GM21737 (cell line): ENCODE measurements around the gene GSDME.

Experiments used
- ATAC-seq: cut with Tn5 transposase; IDR thresholded peaks from one replicate; pipeline ENCODE4 v1.9.1; 2021; ENCODE audit warnings: mild to moderate bottlenecking, moderate library complexity; ENCODE audit not compliant: unreplicated experiment

GSDME gene

DNA sequence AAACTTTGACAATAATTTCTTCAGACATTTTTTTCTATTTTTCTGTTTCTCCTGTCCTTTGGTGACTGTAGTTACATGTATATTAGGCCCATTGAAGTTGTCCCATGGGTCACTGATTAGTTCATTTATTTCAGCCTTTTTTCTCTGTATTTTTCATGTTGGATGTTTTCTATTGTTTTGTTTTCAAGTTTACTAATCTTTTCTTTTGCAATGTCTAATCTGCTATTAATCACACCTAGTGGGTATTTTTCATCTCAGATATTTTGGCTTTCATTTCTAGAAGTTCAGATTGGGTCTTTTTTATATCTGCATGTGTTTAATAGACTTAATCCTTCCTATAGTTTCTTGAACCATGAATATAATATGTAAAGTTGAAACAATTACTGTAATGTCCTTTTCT lies 99.3 kb downstream of the GSDME start:
- no peak for ATAC-seq

DNA sequence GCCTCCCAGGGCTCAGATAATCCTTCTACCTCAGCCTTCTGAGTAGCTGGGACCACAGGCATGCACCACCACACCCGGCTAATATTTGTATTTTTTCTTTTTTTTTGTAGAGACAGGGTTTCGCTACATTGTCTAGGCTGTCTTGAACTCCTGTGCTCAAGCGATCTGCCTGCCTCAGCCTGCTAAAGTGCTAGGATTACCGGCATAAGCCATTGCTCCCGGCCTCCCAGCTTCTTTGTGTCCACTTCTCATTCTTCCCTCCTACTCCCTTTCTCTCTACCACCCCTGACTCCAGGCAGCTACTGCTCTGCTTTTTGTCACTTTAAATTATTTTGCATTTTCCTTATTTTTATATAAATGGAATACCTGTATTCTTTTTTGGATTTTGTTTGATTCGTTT lies 100.7 kb downstream of the GSDME start:
- ATAC-seq: no peak

DNA sequence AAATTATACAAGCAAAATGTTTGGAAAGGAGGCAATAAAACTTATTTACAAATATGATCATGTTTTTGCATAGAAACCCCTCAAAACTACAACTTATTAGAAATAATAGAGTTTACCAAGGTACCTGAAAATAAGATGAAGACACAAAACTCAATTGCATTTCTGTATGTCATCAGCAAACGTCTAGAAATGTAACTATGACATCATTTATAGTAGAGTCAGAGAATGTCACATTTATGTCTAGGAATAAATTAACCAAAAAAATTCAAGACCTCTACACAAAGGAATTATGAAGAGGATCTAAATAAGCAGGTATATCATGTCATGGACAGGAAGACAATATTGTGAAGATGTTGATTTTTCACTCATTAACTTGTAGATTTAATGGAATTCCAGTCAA lies 103.0 kb downstream of the GSDME start:
- ATAC-seq: no peak

DNA sequence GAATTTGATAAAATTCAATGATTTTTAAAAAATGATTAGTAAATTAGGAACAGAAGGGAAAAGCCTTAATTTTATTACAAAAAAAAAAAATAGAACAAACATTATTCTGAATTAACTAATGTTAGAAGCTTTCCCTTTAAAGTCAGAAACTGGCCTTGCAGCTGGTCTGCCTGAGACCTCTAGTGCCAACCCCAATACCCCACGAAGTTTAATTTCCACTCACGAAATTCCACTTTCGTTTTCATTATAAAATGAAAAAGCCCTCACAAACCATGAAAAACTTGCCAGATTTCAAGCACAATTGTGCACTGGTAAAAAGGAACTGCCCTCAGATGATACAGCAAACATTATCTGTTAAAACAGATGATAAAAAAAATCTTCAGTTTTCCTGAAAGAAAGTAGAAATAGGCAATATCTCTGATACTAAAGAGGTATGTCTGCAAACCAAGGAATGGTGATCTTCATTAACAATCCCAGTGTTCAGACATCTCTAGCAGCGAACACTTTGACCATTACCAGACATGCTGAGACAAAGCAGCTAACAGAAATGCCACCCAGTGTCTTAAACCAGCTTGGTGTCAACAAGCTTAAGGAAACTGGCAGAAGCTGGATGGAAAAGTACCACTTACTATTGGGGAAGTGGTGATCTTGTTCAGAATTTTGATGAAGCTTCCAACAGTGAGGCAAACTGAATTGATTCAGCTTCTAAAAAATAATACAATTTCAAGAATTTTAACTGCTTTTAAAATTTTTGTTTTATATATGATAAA lies 103.8 kb downstream of the GSDME start:
- ATAC-seq: no peak

DNA sequence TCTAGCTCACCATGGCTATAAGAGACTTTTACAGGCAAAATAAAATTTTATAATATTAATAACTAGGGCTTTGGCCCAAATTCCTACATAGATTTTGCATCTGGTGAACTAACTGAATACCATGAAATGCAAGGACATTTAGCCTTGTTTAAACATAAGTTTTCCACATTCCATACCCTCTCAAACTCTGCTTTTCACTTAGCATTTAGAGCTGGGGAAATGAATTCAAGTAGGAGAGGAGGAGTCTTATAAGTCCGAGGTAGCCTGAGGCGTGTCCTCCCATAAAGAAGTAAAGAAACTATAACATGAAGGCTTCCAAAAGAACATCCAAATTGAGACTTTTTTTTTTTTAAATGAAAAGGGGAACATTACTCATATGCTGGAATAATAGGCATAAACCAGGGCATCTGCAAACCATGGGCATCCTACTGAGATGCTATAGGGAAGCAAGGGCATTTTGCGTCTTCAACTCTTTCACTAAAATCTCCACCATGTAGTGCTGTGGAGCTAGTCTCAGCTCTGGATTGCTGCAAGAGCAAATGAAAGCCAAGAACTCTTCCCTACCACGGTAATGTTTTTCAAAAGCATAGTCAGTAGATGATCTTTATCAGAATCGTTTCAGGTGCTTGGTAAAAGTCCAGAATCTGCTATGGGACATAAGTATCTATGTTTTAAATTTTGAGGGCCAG lies 104.9 kb downstream of the GSDME start:
- no peak for ATAC-seq
